CD14-positive monocyte (primary cell): ENCODE results near the gene SMURF2. TPM values are rescaled to one million over a fixed set of nuclear protein-coding genes. Genes with fewer than 3 reads are reported as not detected.

Experiments used
- DNase-seq, 3 donors: peaks; one replicate each; pipeline ENCODE4 v3.0.0-alpha.2; 2011 to 2022
- H2AFZ ChIP-seq: 2 replicates; pipeline ENCODE4 v1.6.0; 2012; ENCODE audit warnings: mild to moderate bottlenecking, low read depth, low read length, inconsistent platforms; ENCODE audit not compliant: insufficient read depth, poor library complexity, severe bottlenecking
- H3K27ac ChIP-seq, 2 donors: 1 replicate in 1 of 2; 2 replicates in 1 of 2; pipeline ENCODE4 v1.5.1; 2012 to 2013; ENCODE audit warnings: low read length in 2 of 2, control low read depth in 1 of 2, inconsistent platforms in 1 of 2, low read depth in 1 of 2, mild to moderate bottlenecking in 1 of 2
- H3K27me3 ChIP-seq, 2 donors: one replicate each; pipeline versions ENCODE4 v1.6.0 to v1.6.1; 2011 to 2013; ENCODE audit warnings: low read length in 2 of 2; ENCODE audit not compliant: control insufficient read depth in 2 of 2, insufficient read depth in 2 of 2
- H3K36me3 ChIP-seq, 2 donors: replicated peaks in 1 of 2; 1 replicate in 1 of 2; 2 replicates in 1 of 2; pipeline versions ENCODE4 v1.5.1 to v1.6.1; 2012 to 2013; ENCODE audit warnings: low read length in 2 of 2, control low read depth in 1 of 2, inconsistent platforms in 1 of 2, mild to moderate bottlenecking in 1 of 2; ENCODE audit not compliant: insufficient read depth in 2 of 2, control insufficient read depth in 1 of 2
- H3K4me1 ChIP-seq, 2 donors: 1 replicate in 1 of 2; 2 replicates in 1 of 2; pipeline versions ENCODE4 v1.5.1 to v1.6.1; 2012 to 2013; ENCODE audit warnings: low read length in 2 of 2, control low read depth in 1 of 2, inconsistent platforms in 1 of 2, mild to moderate bottlenecking in 1 of 2, moderate library complexity in 1 of 2; ENCODE audit not compliant: insufficient read depth in 2 of 2, control insufficient read depth in 1 of 2
- H3K4me2 ChIP-seq: replicated peaks from 2 replicates; pipeline ENCODE3; 2012; ENCODE audit warnings: low read length, moderate library complexity, mild to moderate bottlenecking; ENCODE audit not compliant: poor library complexity, severe bottlenecking; ENCODE audit errors: extremely low read depth
- H3K4me3 ChIP-seq, 3 experiments: fragments of 200-600 bp in 1 of 3; sonication (generic) in 1 of 3; replicated peaks in 1 of 3; 1 replicate in 2 of 3; 2 replicates in 1 of 3; pipeline ENCODE4 v1.5.1; 2011 to 2013; ENCODE audit warnings: low read length in 3 of 3, mild to moderate bottlenecking in 3 of 3, control low read depth in 2 of 3, low read depth in 2 of 3, inconsistent platforms in 1 of 3, moderate library complexity in 1 of 3
- H3K79me2 ChIP-seq: 2 replicates; pipeline ENCODE4 v1.6.0; 2012; ENCODE audit warnings: mild to moderate bottlenecking, control low read depth, inconsistent platforms, low read length, moderate library complexity; ENCODE audit not compliant: insufficient read depth
- H3K9ac ChIP-seq: 2 replicates; pipeline ENCODE4 v1.6.0; 2017; ENCODE audit warnings: low read length, mild to moderate bottlenecking; ENCODE audit not compliant: insufficient read depth, poor library complexity, severe bottlenecking
- H3K9me3 ChIP-seq, 2 donors: replicated peaks in 1 of 2; 1 replicate in 1 of 2; 2 replicates in 1 of 2; pipeline versions ENCODE4 v1.5.1 to v1.6.1; 2012 to 2013; ENCODE audit warnings: low read length in 2 of 2, control low read depth in 1 of 2; ENCODE audit not compliant: control insufficient read depth in 1 of 2, insufficient read depth in 1 of 2
- H4K20me1 ChIP-seq: 2 replicates; pipeline ENCODE4 v1.6.0; 2012; ENCODE audit warnings: mild to moderate bottlenecking, low read length, control low read depth, moderate library complexity; ENCODE audit not compliant: insufficient read depth
- H3K27ac Mint-ChIP-seq, 7 donors: one replicate each; pipeline ENCODE4 v1.8.0; 2020; ENCODE audit warnings: mild to moderate bottlenecking in 7 of 7, mixed read lengths in 7 of 7, moderate library complexity in 6 of 7, inconsistent platforms in 2 of 7
- H3K27me3 Mint-ChIP-seq, 3 donors: one replicate each; pipeline ENCODE4 v1.8.0; 2021 to 2022; ENCODE audit warnings: low read depth in 3 of 3, mild to moderate bottlenecking in 3 of 3, mixed read lengths in 3 of 3, moderate library complexity in 3 of 3, inconsistent platforms in 1 of 3
- H3K36me3 Mint-ChIP-seq, 2 donors: one replicate each; pipeline ENCODE4 v1.8.0; 2020; ENCODE audit warnings: mixed read lengths in 2 of 2, inconsistent platforms in 1 of 2, mild to moderate bottlenecking in 1 of 2
- H3K4me1 Mint-ChIP-seq: one replicate; pipeline ENCODE4 v1.8.0; 2020; ENCODE audit warnings: mild to moderate bottlenecking, mixed read lengths
- H3K4me3 Mint-ChIP-seq, 2 donors: one replicate each; pipeline ENCODE4 v1.8.0; 2020; ENCODE audit warnings: mild to moderate bottlenecking in 2 of 2, mixed read lengths in 2 of 2, moderate library complexity in 1 of 2
- H3K9me3 Mint-ChIP-seq, 7 donors: one replicate each; pipeline ENCODE4 v1.8.0; 2020 to 2022; ENCODE audit warnings: mixed read lengths in 7 of 7, mild to moderate bottlenecking in 6 of 7, moderate library complexity in 6 of 7, inconsistent platforms in 2 of 7
- CTCF ChIP-seq: fragments of 200-600 bp; IDR thresholded peaks from one replicate; pipeline ENCODE4 v1.8.0; 2022; ENCODE audit warnings: antibody characterized with exemption, mild to moderate bottlenecking
- WGBS: methylation state at CpG from one replicate; pipeline ENCODE4 v1.1.5; 2013; ENCODE audit warnings: missing lambda C conversion rate; ENCODE audit not compliant: insufficient coverage; 5-methylcytosine and 5-hydroxymethylcytosine counted together
- intact Hi-C, 2 donors: fragments of 100-400 bp; cut with micrococcal nuclease; formaldehyde crosslinking; loops; one replicate each; pipeline versions ENCODE4 v1.15.0 to v1.15.1; 2023
- polyA plus RNA-seq, 3 donors: library from polyadenylated mRNA; depleted of rRNA in 1 of 3; unstranded in 2 of 3; stranded (reverse) in 1 of 3; fragments of 300-500 nt in 2 of 3; fragments of >200 nt in 1 of 3; fragmentation: Illumina TruSeq in 2 of 3; gene quantifications; 1 replicate in 2 of 3; 2 replicates in 1 of 3; pipeline ENCODE4 v1.2.3, GENCODE V29; 2012 to 2021

SMURF2 gene
- polyA plus RNA-seq, 3 donors: 2.2 to 12.9 (median 4.5) TPM

- H3K9me3 Mint-ChIP-seq: no peaks in the 10 kb centered on the region
- peaks cover 67 to 84% of the 10 kb centered on the region in 2 donors for H3K36me3 Mint-ChIP-seq
- Histone ChIP-seq H3K9me3 (no peaks in the 10 kb centered on the region), H3K27ac (no peak overlapping the region), H3K79me2 (no peaks in the 10 kb centered on the region), H3K4me3 (no peak overlapping the region), H3K4me1 (no peaks in the 10 kb centered on the region), H3K36me3 (peaks cover 72 to 99% of the 10 kb centered on the region in 2 donors), H3K27me3 (no peaks in the 10 kb centered on the region), H4K20me1 (no peaks in the 10 kb centered on the region), H2AFZ (no peak overlapping the region), H3K9ac (no peak overlapping the region), H3K4me2 (no peak overlapping the region)
- peaks cover 0 to 2% (median 0%) of the 10 kb centered on the region in 3 donors for H3K27me3 Mint-ChIP-seq
- H3K4me1 Mint-ChIP-seq: no peaks in the 10 kb centered on the region
- no peak overlapping the region for H3K27ac Mint-ChIP-seq
- DNase-seq: no peak
- intact Hi-C loops: no loop called here
- WGBS: 94% methylated on average over 9 of the region's 10 CpGs
- no peak for TF ChIP-seq CTCF
- no peak overlapping the region for H3K4me3 Mint-ChIP-seq
Measured at GRCh38 chr17:64547319-64547718, 114.8 kb downstream of the SMURF2 start.

GRCh38 chr17:64546716-64547115 is 115.4 kb downstream of the SMURF2 start:
- H3K4me3 Mint-ChIP-seq: no peak overlapping the region
- Histone ChIP-seq H3K79me2 (no peaks in the 10 kb centered on the region), H3K9ac (no peak overlapping the region), H3K4me1 (no peaks in the 10 kb centered on the region), H3K36me3 (peaks cover 72 to 99% of the 10 kb centered on the region in 2 donors), H3K27me3 (no peaks in the 10 kb centered on the region), H3K4me3 (no peak overlapping the region), H4K20me1 (no peaks in the 10 kb centered on the region), H2AFZ (no peak overlapping the region), H3K9me3 (no peaks in the 10 kb centered on the region), H3K4me2 (no peak overlapping the region), H3K27ac (no peak overlapping the region)
- TF ChIP-seq CTCF: no peak
- no peaks in the 10 kb centered on the region for H3K9me3 Mint-ChIP-seq
- no peaks in the 10 kb centered on the region for H3K4me1 Mint-ChIP-seq
- DNase-seq: no peak
- H3K36me3 Mint-ChIP-seq: peaks cover 68 to 84% of the 10 kb centered on the region in 2 donors
- H3K27ac Mint-ChIP-seq: no peak overlapping the region
- H3K27me3 Mint-ChIP-seq: peaks cover 0 to 2% (median 0%) of the 10 kb centered on the region in 3 donors
- intact Hi-C loops: no loop called here
- WGBS: no CpG with 5 or more reads among the region's 7 CpGs
